ENCODE measurements around the gene CDH6. TPM values are rescaled to one million over a fixed set of nuclear protein-coding genes. Genes with fewer than 3 reads are reported as not detected.

CDH6 gene
- total and polyA plus RNA-seq, 2 of the 13 experiments (the other 11 are each of a cell fraction or from before 2014, with no cell fraction given), result not detected

- TF ChIP-seq LRRFIP1 (CRISPR knock-in tag; conservative IDR thresholded peaks at IDR 0.05) (no peak), ARID3A (IDR thresholded peaks at IDR 0.05; ENCODE audit: low read depth, low read length) (no peak), CCDC6 (CRISPR knock-in tag; IDR thresholded peaks at IDR 0.05) (no peak)
Observed at GRCh38 chr5:31213257-31213656, 19.8 kb downstream of the CDH6 start (continued).

GRCh38 chr5:31213705-31214121 lies 20.2 kb downstream of the CDH6 start:
- CTCF ChIA-PET (ENCODE audit: low intra/inter-chr PET ratio, low total read pairs), result no interaction called here
- no peaks in the 10 kb centered on the region for H3K27me3 ChIP-seq (ENCODE audit: control insufficient read depth in 1 of 2, insufficient read depth in 2 of 2, low read length in 2 of 2)

More at GRCh38 chr5:31213705-31214121, 20.2 kb downstream of the CDH6 start:
- no peak for ATAC-seq
- H3K79me2 ChIP-seq (ENCODE audit: insufficient read depth, low read length), result no peaks in the 10 kb centered on the region
- FAIRE-seq, result no peak
- DNase-seq (ENCODE audit: low spot score), result no peak
- WGBS (ENCODE audit: low lambda C conversion rate), result 7% methylated on average over 6 of the region's 6 CpGs
- no peaks in the 10 kb centered on the region for H3K9me3 ChIP-seq (ENCODE audit: low read length)
- no TSS peak for BruUV-seq (replicated peaks)
- no peak overlapping the region for H2AFZ ChIP-seq (ENCODE audit: low read length)
- H3K9ac ChIP-seq (ENCODE audit: insufficient read depth, low read depth, low read length), result no peak overlapping the region
- H3K4me2 ChIP-seq (ENCODE audit: low read depth, low read length), result no peak overlapping the region
- POLR2A ChIA-PET, result no interaction called here
- H3K4me3 ChIP-seq (replicated peaks in 1 of 3; ENCODE audit: insufficient read depth in 1 of 3, low read depth in 2 of 3, low read length in 3 of 3), result no peak overlapping the region
- H3K36me3 ChIP-seq (replicated peaks in 1 of 2; ENCODE audit: control insufficient read depth in 1 of 2, insufficient read depth in 2 of 2, low read length in 2 of 2), result no peaks in the 10 kb centered on the region
- intact Hi-C loops (cut with micrococcal nuclease; ENCODE audit: unreplicated experiment) (no loop called here), in situ Hi-C loops (cut with HindIII; ENCODE audit: extremely low pct_ligation_motif_present, low pct_unique_long_range_greater_than_20kb) (loop anchor here (25.0 kb wide), 1 partner anchor 801 kb away; no protein-coding TSS in a partner anchor)
- TF ChIP-seq WIZ (CRISPR knock-in tag; IDR thresholded peaks at IDR 0.05), result no peak
- H4K20me1 ChIP-seq (ENCODE audit: insufficient read depth, low read length), result no peaks in the 10 kb centered on the region
- no peak overlapping the region for H3K27ac ChIP-seq (ENCODE audit: extremely low read length, insufficient read depth, low read length)
- peaks cover 5% of the 10 kb centered on the region for H3K4me1 ChIP-seq (ENCODE audit: insufficient read depth, low read length)
